DOHH2 (cell line): ENCODE measurements around the gene TMEM144.

Experiments used
- H3F3A ChIP-seq: fragments of 200-600 bp; sonication (generic), shearing (Covaris generic); 2 replicates; pipeline ENCODE4 v1.6.0; 2016; ENCODE audit warnings: antibody characterized with exemption, mild to moderate bottlenecking; ENCODE audit not compliant: control insufficient read depth, insufficient read depth
- H3K27ac ChIP-seq: fragments of 200-600 bp; sonication (generic); 2 replicates; pipeline ENCODE4 v1.5.1; 2014; ENCODE audit warnings: low read depth, mild to moderate bottlenecking, low read length, moderate library complexity
- H3K27me3 ChIP-seq: fragments of 200-600 bp; sonication (generic); 2 replicates; pipeline ENCODE4 v1.6.1; 2014; ENCODE audit warnings: mild to moderate bottlenecking, low read length, mixed read lengths; ENCODE audit not compliant: control insufficient read depth
- H3K36me3 ChIP-seq: fragments of 200-600 bp; sonication (generic); 2 replicates; pipeline ENCODE4 v1.6.1; 2014; ENCODE audit warnings: mild to moderate bottlenecking, low read length, moderate library complexity, mixed read lengths; ENCODE audit not compliant: control insufficient read depth
- H3K4me1 ChIP-seq: fragments of 200-600 bp; sonication (generic); 2 replicates; pipeline ENCODE4 v1.6.1; 2014; ENCODE audit warnings: mild to moderate bottlenecking, low read length, mixed read lengths; ENCODE audit not compliant: control insufficient read depth
- H3K4me2 ChIP-seq: fragments of 200-600 bp; sonication (generic); 2 replicates; pipeline ENCODE4 v1.6.0; 2014; ENCODE audit warnings: mild to moderate bottlenecking, low read length, moderate library complexity
- H3K4me3 ChIP-seq: fragments of 200-600 bp; sonication (generic); 2 replicates; pipeline ENCODE4 v1.5.1; 2014; ENCODE audit warnings: mild to moderate bottlenecking, low read length, mixed read lengths
- H3K79me2 ChIP-seq: fragments of 200-600 bp; sonication (generic); 2 replicates; pipeline ENCODE4 v1.6.1; 2014; ENCODE audit warnings: mild to moderate bottlenecking, low read length, mixed read lengths; ENCODE audit not compliant: control insufficient read depth
- H3K9me2 ChIP-seq: fragments of 200-600 bp; sonication (generic); replicated peaks from 2 replicates; pipeline ENCODE4 v1.6.1; 2014; ENCODE audit warnings: mild to moderate bottlenecking, low read length, mixed read lengths; ENCODE audit not compliant: control insufficient read depth
- H3K9me3 ChIP-seq: fragments of 200-600 bp; sonication (generic); 2 replicates; pipeline ENCODE4 v1.6.1; 2014; ENCODE audit warnings: antibody characterized with exemption, low read length, mixed read lengths; ENCODE audit not compliant: control insufficient read depth, insufficient read depth
- H4K20me1 ChIP-seq: fragments of 200-600 bp; sonication (generic); 2 replicates; pipeline ENCODE4 v1.6.0; 2014; ENCODE audit warnings: low read depth, mild to moderate bottlenecking, antibody characterized with exemption, low read length, moderate library complexity; ENCODE audit not compliant: control insufficient read depth, insufficient read depth
- CTCF ChIP-seq: fragments of 200-600 bp; sonication (generic); IDR thresholded peaks from one replicate; pipeline ENCODE4 v1.5.1; 2014; ENCODE audit warnings: antibody characterized with exemption, mild to moderate bottlenecking, low read depth, low read length; ENCODE audit not compliant: poor library complexity, severe bottlenecking
- EZH2phosphoT487 ChIP-seq: fragments of 200-600 bp; sonication (generic); IDR thresholded peaks from 2 replicates; pipeline ENCODE4 v1.6.1; 2017; ENCODE audit warnings: borderline replicate concordance, mild to moderate bottlenecking, antibody characterized with exemption, low read length, moderate library complexity, mixed read lengths

The TMEM144 gene

GRCh38 chr4:158292156-158292555 is 81.9 kb downstream of the TMEM144 start:
- no peak overlapping the region for H3K4me3 ChIP-seq
- H3K4me2 ChIP-seq, result no peak overlapping the region
- H3K9me2 ChIP-seq, result no peaks in the 10 kb centered on the region
- no peaks in the 10 kb centered on the region; the same call in 1 of the 2 replicates for H3K9me3 ChIP-seq
- no peaks in the 10 kb centered on the region for H4K20me1 ChIP-seq
- no peaks in the 10 kb centered on the region for H3K36me3 ChIP-seq
- H3F3A ChIP-seq, result no peaks in the 10 kb centered on the region
- no peaks in the 10 kb centered on the region for H3K4me1 ChIP-seq
- H3K27ac ChIP-seq, result no peak overlapping the region
- no peaks in the 10 kb centered on the region for H3K79me2 ChIP-seq
- TF ChIP-seq CTCF, result no peak
- TF ChIP-seq EZH2phosphoT487, result no peak
- no peaks in the 10 kb centered on the region for H3K27me3 ChIP-seq

GRCh38 chr4:158295053-158295452 is 84.8 kb downstream of the TMEM144 start:
- H3K9me2 ChIP-seq, result no peaks in the 10 kb centered on the region
- H3K4me3 ChIP-seq, result no peak overlapping the region
- no peaks in the 10 kb centered on the region for H3K79me2 ChIP-seq
- H3K27ac ChIP-seq, result no peak overlapping the region
- H3K27me3 ChIP-seq, result no peaks in the 10 kb centered on the region
- no peaks in the 10 kb centered on the region for H4K20me1 ChIP-seq
- H3K4me2 ChIP-seq, result no peak overlapping the region
- no peaks in the 10 kb centered on the region for H3K36me3 ChIP-seq
- no peaks in the 10 kb centered on the region for H3F3A ChIP-seq
- TF ChIP-seq CTCF, result no peak
- TF ChIP-seq EZH2phosphoT487, result no peak
- H3K9me3 ChIP-seq, result no peaks in the 10 kb centered on the region; the same call in 1 of the 2 replicates
- no peaks in the 10 kb centered on the region for H3K4me1 ChIP-seq

GRCh38 chr4:158297866-158298265 is 87.6 kb downstream of the TMEM144 start:
- Histone ChIP-seq H3K4me2 (no peak overlapping the region), H3K9me3 (no peaks in the 10 kb centered on the region; the same call in 1 of the 2 replicates), H3K27me3 (no peaks in the 10 kb centered on the region), H3K4me3 (no peak overlapping the region), H3K36me3 (no peaks in the 10 kb centered on the region), H3K79me2 (no peaks in the 10 kb centered on the region), H3F3A (no peaks in the 10 kb centered on the region), H3K4me1 (no peaks in the 10 kb centered on the region), H3K9me2 (no peaks in the 10 kb centered on the region), H3K27ac (no peak overlapping the region), H4K20me1 (no peaks in the 10 kb centered on the region)
- TF ChIP-seq EZH2phosphoT487, result no peak
- no peak for TF ChIP-seq CTCF
